Duodenal mucosa (tissue), 2 donors: ENCODE data around the gene CCDC174.

Source experiments
- H3K27ac ChIP-seq: one replicate; pipeline ENCODE4 v1.7.0; 2013; ENCODE audit warnings: low read depth, low read length
- H3K27me3 ChIP-seq, 2 donors: one replicate each; pipeline ENCODE4 v1.7.0; 2013; ENCODE audit warnings: low read length in 2 of 2, control low read depth in 1 of 2; ENCODE audit not compliant: insufficient read depth in 2 of 2, control insufficient read depth in 1 of 2
- H3K36me3 ChIP-seq, 2 donors: one replicate each; pipeline ENCODE4 v1.7.0; 2013; ENCODE audit warnings: low read length in 2 of 2, control low read depth in 1 of 2; ENCODE audit not compliant: insufficient read depth in 2 of 2, control insufficient read depth in 1 of 2
- H3K4me1 ChIP-seq, 2 donors: one replicate each; pipeline ENCODE4 v1.7.0; 2013; ENCODE audit warnings: low read length in 2 of 2, control low read depth in 1 of 2; ENCODE audit not compliant: insufficient read depth in 2 of 2, control insufficient read depth in 1 of 2
- H3K4me3 ChIP-seq, 2 donors: one replicate each; pipeline ENCODE4 v1.7.0; 2013; ENCODE audit warnings: low read length in 2 of 2, low read depth in 1 of 2
- H3K9ac ChIP-seq, 2 donors: one replicate each; pipeline ENCODE4 v1.7.0; 2013; ENCODE audit warnings: low read length in 2 of 2, low read depth in 1 of 2
- H3K9me3 ChIP-seq, 2 donors: one replicate each; pipeline ENCODE4 v1.7.0; 2013; ENCODE audit warnings: low read length in 2 of 2, control low read depth in 1 of 2; ENCODE audit not compliant: control insufficient read depth in 1 of 2

CCDC174 gene

DNA sequence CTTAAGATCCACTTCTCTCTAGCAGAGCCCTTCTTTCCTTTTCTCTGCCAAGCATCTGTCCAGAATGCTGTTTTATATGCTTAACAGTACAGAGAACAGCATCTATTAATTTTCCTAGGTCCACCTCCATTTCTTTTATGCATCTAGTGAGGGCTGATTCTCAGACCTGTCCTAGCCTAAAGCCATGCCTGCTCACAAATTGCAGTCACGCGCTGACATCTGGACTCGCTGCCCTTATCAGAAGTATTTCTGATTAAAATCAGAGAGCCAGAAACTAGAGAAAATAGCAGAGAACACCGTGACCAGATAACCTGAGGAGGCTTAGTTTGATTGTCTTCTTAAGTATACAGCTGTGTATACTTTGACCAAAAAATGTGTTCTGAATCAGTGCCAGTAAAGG is 25.3 kb downstream of the CCDC174 start:
- no peaks in the 10 kb centered on the region for H3K4me1 ChIP-seq
- no peak overlapping the region for H3K27ac ChIP-seq
- H3K36me3 ChIP-seq: peaks cover 9 to 11% of the 10 kb centered on the region in 2 donors
- H3K9me3 ChIP-seq: peaks cover 0 to 8% of the 10 kb centered on the region in 2 donors
- H3K4me3 ChIP-seq: no peak overlapping the region
- no peak overlapping the region for H3K9ac ChIP-seq
- H3K27me3 ChIP-seq: no peaks in the 10 kb centered on the region

DNA sequence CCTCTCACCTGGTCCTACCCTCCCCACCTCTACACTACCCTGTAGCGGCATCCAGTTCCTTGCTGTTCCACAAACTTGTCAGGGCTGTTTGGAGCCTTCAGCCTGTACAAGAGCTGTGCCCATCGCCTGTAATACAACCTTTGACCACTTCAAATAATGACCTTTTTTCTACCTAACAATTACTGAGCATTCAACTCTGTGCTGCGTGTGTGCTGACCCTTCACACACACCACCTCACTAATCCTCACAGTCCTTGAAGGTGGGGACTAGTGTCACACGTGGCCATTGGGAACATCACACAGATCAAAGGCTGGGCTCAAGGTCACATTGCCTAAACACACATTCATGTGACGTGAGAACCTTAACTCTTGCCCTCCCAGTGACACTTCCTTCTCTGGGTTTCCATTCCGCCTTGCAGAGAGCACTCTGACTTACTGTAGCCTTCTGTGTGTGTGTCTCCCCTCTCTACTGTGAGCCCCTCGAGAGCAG is 26.5 kb downstream of the CCDC174 start:
- Histone ChIP-seq H3K36me3 (peaks cover 0 to 4% of the 10 kb centered on the region in 2 donors), H3K4me1 (no peaks in the 10 kb centered on the region), H3K27ac (no peak overlapping the region), H3K27me3 (no peaks in the 10 kb centered on the region), H3K9me3 (peaks cover 0 to 8% of the 10 kb centered on the region in 2 donors), H3K9ac (no peak overlapping the region), H3K4me3 (no peak overlapping the region)

DNA sequence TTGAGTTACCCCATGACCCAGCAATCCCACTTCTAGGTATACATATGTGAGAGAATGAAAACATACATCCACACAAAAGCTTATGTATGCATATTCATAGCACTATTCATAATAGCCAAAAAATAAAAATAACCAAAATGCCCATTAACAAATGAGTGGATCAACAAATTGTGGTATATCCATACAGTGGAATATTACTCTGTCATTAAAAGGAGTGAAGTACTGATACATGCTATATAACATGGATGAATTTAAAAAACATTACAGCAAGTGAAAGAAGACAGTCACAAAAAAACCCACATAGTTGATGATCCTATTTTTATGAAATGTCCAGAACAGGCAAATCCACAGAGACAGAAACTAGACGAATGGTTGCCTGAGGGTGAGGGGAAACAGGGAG is 28.6 kb downstream of the CCDC174 start:
- peaks cover 0 to 8% of the 10 kb centered on the region in 2 donors for H3K9me3 ChIP-seq
- H3K27ac ChIP-seq: no peak overlapping the region
- no peak overlapping the region for H3K4me3 ChIP-seq
- no peaks in the 10 kb centered on the region for H3K4me1 ChIP-seq
- no peaks in the 10 kb centered on the region for H3K27me3 ChIP-seq
- H3K9ac ChIP-seq: no peak overlapping the region
- peaks cover 0 to 2% of the 10 kb centered on the region in 2 donors for H3K36me3 ChIP-seq

DNA sequence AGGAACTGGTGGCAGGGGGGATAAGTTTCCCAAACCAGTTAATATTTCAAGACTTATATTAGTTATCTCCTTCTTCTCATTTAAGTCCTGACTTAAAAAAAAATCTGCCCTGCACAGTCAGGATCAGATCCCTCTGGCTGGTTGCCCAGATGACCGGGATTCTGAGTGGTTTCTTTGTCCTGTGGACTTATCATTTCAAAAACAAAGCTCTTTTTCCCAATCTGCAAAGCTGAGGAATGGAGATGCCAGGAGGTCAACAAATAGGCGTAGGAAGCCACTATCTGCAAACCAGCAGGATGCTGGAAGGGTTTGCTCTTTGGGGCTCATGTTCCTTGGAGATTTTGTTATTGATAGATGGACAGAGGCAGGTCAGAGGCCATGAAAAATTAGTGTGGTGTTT is 29.2 kb downstream of the CCDC174 start:
- no peaks in the 10 kb centered on the region for H3K36me3 ChIP-seq
- peaks cover 0 to 8% of the 10 kb centered on the region in 2 donors for H3K9me3 ChIP-seq
- no peaks in the 10 kb centered on the region for H3K27me3 ChIP-seq
- H3K27ac ChIP-seq: no peak overlapping the region
- no peaks in the 10 kb centered on the region for H3K4me1 ChIP-seq
- H3K4me3 ChIP-seq: no peak overlapping the region
- H3K9ac ChIP-seq: no peak overlapping the region

DNA sequence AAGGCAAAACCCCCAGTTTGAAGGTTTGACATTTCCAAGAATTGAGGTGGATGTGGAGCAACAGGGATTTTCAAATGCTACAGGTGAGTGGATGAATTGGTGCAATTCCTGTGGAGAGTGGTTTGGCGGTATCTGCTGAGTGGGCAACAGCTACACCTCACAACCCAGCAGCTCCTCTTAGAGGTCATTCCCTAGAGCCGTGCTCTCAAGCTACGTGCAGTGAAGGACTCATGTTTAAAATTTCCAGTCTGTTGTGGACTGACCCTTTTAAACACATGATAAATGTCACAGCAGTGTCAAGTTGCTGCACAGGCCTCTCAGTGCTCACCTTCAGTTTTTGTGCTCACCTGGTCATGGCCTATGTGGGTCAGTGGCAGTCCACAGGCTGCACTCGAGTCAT is 32.9 kb downstream of the CCDC174 start:
- Histone ChIP-seq H3K9me3 (peaks cover 0 to 8% of the 10 kb centered on the region in 2 donors), H3K4me3 (no peak overlapping the region)

DNA sequence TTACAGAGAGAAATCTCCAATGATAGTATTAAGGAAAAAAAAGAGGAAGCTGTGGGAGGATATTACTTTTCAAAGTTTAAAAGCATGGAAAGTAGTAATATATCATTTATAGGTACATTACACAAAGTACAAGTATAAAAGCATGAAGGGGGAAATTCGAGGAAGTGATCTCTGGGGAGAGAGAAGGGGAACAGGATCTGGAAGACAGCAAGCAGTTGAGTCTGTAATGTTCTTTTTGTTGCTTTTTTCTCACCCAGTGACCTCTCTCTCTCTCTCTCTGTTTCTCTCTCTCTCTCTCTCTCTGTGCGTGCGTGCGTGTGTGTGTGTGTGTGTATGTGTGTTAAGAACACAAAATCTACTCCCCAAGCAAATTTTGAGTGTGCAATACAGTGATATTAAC is 33.6 kb downstream of the CCDC174 start:
- no peaks in the 10 kb centered on the region for H3K36me3 ChIP-seq
- H3K9ac ChIP-seq: no peak overlapping the region

More for the DNA sequence above, 32.9 kb downstream of the CCDC174 start:
- Histone ChIP-seq H3K36me3 (no peaks in the 10 kb centered on the region), H3K27ac (no peak overlapping the region), H3K27me3 (no peaks in the 10 kb centered on the region), H3K4me1 (no peaks in the 10 kb centered on the region), H3K9ac (no peak overlapping the region)

DNA sequence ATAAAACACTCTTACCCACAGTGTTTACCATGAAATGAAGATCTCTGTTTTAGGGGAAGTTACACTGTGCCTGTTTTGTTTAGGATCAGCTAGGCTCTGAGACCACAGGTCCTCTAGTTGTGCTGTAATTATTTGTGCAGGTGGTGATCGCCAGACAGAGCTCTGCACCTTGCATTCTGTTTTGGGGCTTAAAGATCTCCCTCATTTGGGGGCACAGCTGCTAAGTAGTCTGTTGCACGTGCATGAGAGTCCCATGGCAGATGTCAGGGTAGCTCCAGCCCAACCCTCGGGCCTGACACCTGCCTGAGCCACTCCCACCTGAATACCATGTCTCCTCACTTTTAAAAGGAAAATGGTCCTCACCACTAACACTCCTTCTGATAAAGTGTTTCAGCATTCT is 35.8 kb downstream of the CCDC174 start:
- no peak overlapping the region for H3K4me3 ChIP-seq
- no peak overlapping the region for H3K9ac ChIP-seq
- no peaks in the 10 kb centered on the region for H3K9me3 ChIP-seq
- H3K27ac ChIP-seq: no peak overlapping the region
- H3K27me3 ChIP-seq: peaks cover 0 to 4% of the 10 kb centered on the region in 2 donors
- no peaks in the 10 kb centered on the region for H3K36me3 ChIP-seq
- H3K4me1 ChIP-seq: no peaks in the 10 kb centered on the region

More for the DNA sequence above, 33.6 kb downstream of the CCDC174 start:
- no peak overlapping the region for H3K4me3 ChIP-seq
- peaks cover 0 to 2% of the 10 kb centered on the region in 2 donors for H3K9me3 ChIP-seq
- no peaks in the 10 kb centered on the region for H3K27me3 ChIP-seq
- H3K4me1 ChIP-seq: no peaks in the 10 kb centered on the region
- H3K27ac ChIP-seq: no peak overlapping the region

DNA sequence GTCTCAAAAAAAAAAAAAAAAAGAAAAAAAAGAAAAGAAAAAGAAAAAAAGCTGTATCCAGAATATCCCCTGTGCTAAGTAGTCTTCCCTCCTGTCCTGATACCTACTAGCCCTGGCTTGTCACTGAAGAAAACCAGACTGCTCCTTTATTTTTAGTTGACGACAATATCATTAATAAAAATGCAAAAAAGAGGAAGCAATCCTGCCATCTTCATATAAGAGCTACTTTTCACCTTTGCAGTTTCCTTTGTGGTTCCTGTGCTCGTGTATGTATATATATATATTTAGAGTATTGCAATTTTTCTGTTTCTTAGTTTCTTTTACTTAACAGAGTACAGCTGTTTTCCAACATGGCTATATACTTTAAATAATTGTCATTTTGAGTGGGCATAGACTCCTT is 37.0 kb downstream of the CCDC174 start:
- Histone ChIP-seq H3K36me3 (no peaks in the 10 kb centered on the region), H3K27ac (no peak overlapping the region), H3K9me3 (no peaks in the 10 kb centered on the region), H3K9ac (no peak overlapping the region), H3K4me3 (no peak overlapping the region), H3K27me3 (peaks cover 0 to 4% of the 10 kb centered on the region in 2 donors), H3K4me1 (no peaks in the 10 kb centered on the region)

DNA sequence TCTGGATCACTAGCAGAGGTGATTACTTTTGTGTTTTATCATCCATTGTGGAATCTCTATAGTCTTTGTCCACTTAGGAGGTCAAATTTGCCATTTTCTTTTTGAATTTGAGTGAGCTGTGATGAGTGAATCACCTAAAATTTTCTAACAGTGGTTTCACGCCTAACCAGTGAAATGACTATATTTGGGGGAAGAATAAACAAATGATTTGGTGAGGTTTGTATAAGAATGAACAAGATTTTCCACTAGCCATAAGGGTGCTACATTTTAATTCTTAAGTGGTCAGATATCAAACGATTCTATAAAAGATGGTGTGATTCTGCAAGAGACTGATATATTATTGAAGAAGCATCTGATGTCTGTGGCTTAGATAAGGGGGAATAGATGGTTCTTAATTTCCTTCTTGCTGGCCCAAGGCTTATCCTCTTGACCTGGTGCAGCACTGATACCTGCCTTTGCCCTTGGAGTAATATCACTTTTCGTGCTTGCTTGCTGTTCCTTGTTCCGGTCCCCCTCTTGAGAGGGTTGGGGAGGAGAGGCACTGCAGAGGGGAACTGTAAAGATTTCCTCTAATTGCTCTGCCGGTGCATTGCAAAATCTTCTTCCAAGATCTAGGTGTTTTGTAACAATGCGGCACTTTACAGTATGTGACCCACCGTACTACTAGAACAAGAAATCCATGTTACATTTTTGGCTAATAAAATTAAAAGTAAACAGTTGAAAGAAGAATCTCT is 37.9 kb downstream of the CCDC174 start:
- H3K27me3 ChIP-seq: peaks cover 0 to 4% of the 10 kb centered on the region in 2 donors
- H3K4me1 ChIP-seq: no peaks in the 10 kb centered on the region
- H3K4me3 ChIP-seq: no peak overlapping the region
- no peak overlapping the region for H3K9ac ChIP-seq
- H3K9me3 ChIP-seq: no peaks in the 10 kb centered on the region
- no peaks in the 10 kb centered on the region for H3K36me3 ChIP-seq
- no peak overlapping the region for H3K27ac ChIP-seq

DNA sequence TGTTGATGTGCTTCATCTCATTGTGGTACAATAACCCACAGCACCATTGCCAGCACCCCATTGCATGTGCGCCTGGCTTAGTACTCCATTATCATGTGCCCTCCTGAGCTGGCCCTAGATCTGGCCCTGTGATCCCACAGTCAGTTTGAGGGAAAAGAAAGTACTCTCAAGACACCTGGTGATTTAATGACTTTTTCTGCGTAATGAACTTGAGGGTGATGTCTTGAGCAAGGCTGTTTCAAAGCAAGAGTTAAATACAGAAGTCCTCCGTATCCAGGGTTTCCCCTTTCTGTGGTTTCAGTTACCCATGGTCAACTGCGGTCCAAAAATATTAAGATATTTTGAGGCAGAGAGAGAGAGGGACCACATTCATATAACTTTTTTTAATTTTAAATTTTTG is 39.7 kb downstream of the CCDC174 start:
- H3K4me3 ChIP-seq: no peak overlapping the region
- H3K36me3 ChIP-seq: no peaks in the 10 kb centered on the region
- H3K9ac ChIP-seq: no peak overlapping the region
- H3K9me3 ChIP-seq: no peaks in the 10 kb centered on the region
- no peaks in the 10 kb centered on the region for H3K4me1 ChIP-seq
- H3K27ac ChIP-seq: no peak overlapping the region
- peaks cover 0 to 4% of the 10 kb centered on the region in 2 donors for H3K27me3 ChIP-seq
